ENCODE measurements around the gene BUD23. TPM values are rescaled to one million over a fixed set of nuclear protein-coding genes. Genes with fewer than 3 reads are reported as not detected.

BUD23 gene
- total and polyA plus RNA-seq, 2 donors (not counting 3 experiments of a cell fraction or from before 2014, with no cell fraction given), result 62.1 to 64.6 TPM

- Histone ChIP-seq H3K9me1 (replicated peaks; ENCODE audit: control insufficient read depth, extremely low read depth, insufficient read depth, low read length) (no peaks in the 10 kb centered on the region), H3K4me1 (ENCODE audit: control insufficient read depth, extremely low read depth, insufficient read depth, low read length) (peaks cover 10% of the 10 kb centered on the region), H4K20me1 (replicated peaks; ENCODE audit: control insufficient read depth, extremely low read depth, insufficient read depth, low read length) (no peaks in the 10 kb centered on the region), H3K9me3 (replicated peaks; ENCODE audit: control insufficient read depth, insufficient read depth, low read length) (no peaks in the 10 kb centered on the region), H3K4me2 (ENCODE audit: insufficient read depth, low read length) (no peak overlapping the region), H3K9ac (replicated peaks; ENCODE audit: extremely low read depth, insufficient read depth, low read length) (no peak overlapping the region), H3K27ac (ENCODE audit: insufficient read depth, low read depth, low read length) (no peak overlapping the region), H3K36me3 (ENCODE audit: control insufficient read depth in 2 of 2, extremely low read depth in 1 of 2, insufficient read depth in 2 of 2, low read length in 2 of 2) (peaks cover 0 to 4% of the 10 kb centered on the region in 2 experiments), H3K4me3 (replicated peaks in 1 of 3; ENCODE audit: insufficient read depth in 1 of 3, low read depth in 1 of 3, low read length in 3 of 3) (no peak overlapping the region), H3K79me2 (ENCODE audit: control insufficient read depth, insufficient read depth, low read length) (peaks cover 35% of the 10 kb centered on the region), H2AFZ (ENCODE audit: low read depth, low read length) (no peak overlapping the region), H3K27me3 (ENCODE audit: control insufficient read depth in 2 of 2, insufficient read depth in 2 of 2, low read length in 2 of 2) (no peaks in the 10 kb centered on the region)
- intact Hi-C loops (cut with micrococcal nuclease) (no loop called here), dilution Hi-C loops (cut with MboI; ENCODE audit: extremely low pct_ligation_motif_present, low sequenced_read_pairs) (no loop called here)
- DNase-seq (ENCODE audit: low read depth, low spot score), result no peak
- FAIRE-seq, result no peak
- CTCF ChIA-PET, result no interaction called here
- no peak for TF ChIP-seq POLR2AphosphoS5 (IDR thresholded peaks at IDR 0.05; ENCODE audit: insufficient read depth, low read depth, low read length)
- no peak for TF ChIP-seq CTCF (IDR thresholded peaks at IDR 0.05; ENCODE audit: extremely low read depth in 1 of 2, insufficient read depth in 1 of 2, low read depth in 1 of 2, low read length in 2 of 2)
- no peak for TF ChIP-seq EZH2 (IDR thresholded peaks at IDR 0.05; ENCODE audit: borderline replicate concordance, low read depth, low read length, severe bottlenecking)
- TF ChIP-seq JUN (IDR thresholded peaks at IDR 0.05; ENCODE audit: borderline replicate concordance, insufficient read depth, insufficient read length, low read depth), result no peak
- no peak for TF ChIP-seq POLR2A (IDR thresholded peaks at IDR 0.05; ENCODE audit: low read depth, low read length)
- TF ChIP-seq MYC (IDR thresholded peaks at IDR 0.05; ENCODE audit: low read depth, low read length), result no peak
- TF ChIP-seq MAX (IDR thresholded peaks at IDR 0.05; ENCODE audit: insufficient read depth, insufficient read length), result no peak
- no peak for TF ChIP-seq FOS (IDR thresholded peaks at IDR 0.05; ENCODE audit: borderline replicate concordance, insufficient read depth, low read length)
- POLR2A ChIA-PET, result no interaction called here
- BruUV-seq (replicated peaks), result no TSS peak
Measured at GRCh38 chr7:73678862-73679261, 4.5 kb upstream of the BUD23 start.

All from endothelial cell of umbilical vein (primary cell).